ENCODE results near the gene TUB. TPM values are rescaled to one million over a fixed set of nuclear protein-coding genes. Genes with fewer than 3 reads are reported as not detected.

Gene TUB
- total and polyA plus RNA-seq, 2 of the 13 experiments (the other 11 are each of a cell fraction or from before 2014, with no cell fraction given), result 4.3 to 5.6 TPM

- FAIRE-seq, result no peak
- H3K27ac ChIP-seq (ENCODE audit: extremely low read length, insufficient read depth, low read length), result no peak overlapping the region
- ATAC-seq, result peak; percentile 58
- TF ChIP-seq ELK4 (CRISPR knock-in tag; IDR thresholded peaks at IDR 0.05; ENCODE audit: borderline replicate concordance) (no peak), CREM (IDR thresholded peaks at IDR 0.05) (no peak), CREM (CRISPR knock-in tag; IDR thresholded peaks at IDR 0.05) (no peak), ZFP41 (CRISPR knock-in tag; IDR thresholded peaks at IDR 0.05; ENCODE audit: borderline replicate concordance) (no peak), ZNF557 (CRISPR knock-in tag; IDR thresholded peaks at IDR 0.05) (no peak), EP300 (IDR thresholded peaks at IDR 0.05; ENCODE audit: low read depth in 2 of 2, low read length in 2 of 2) (no peak), EP300 (CRISPR knock-in tag; IDR thresholded peaks at IDR 0.05; ENCODE audit: borderline replicate concordance) (no peak), TBL1XR1 (IDR thresholded peaks at IDR 0.05; ENCODE audit: borderline replicate concordance, low read length, partially characterized antibody) (no peak), ZNF468 (CRISPR knock-in tag; IDR thresholded peaks at IDR 0.05) (no peak), ZFP36L2 (CRISPR knock-in tag; IDR thresholded peaks at IDR 0.05) (no peak), ZBTB14 (CRISPR knock-in tag; IDR thresholded peaks at IDR 0.05) (no peak), HMGXB3 (CRISPR knock-in tag; IDR thresholded peaks at IDR 0.05; ENCODE audit: borderline replicate concordance) (no peak), CENPBD1 (CRISPR knock-in tag; IDR thresholded peaks at IDR 0.05; ENCODE audit: borderline replicate concordance, low read depth) (no peak), ZNF777 (CRISPR knock-in tag; IDR thresholded peaks at IDR 0.05) (0 out of 2 replicates have a peak, but pooled peaks have one; percentile 7), RXRA (CRISPR knock-in tag; IDR thresholded peaks at IDR 0.05) (peak; percentile 36; the same call in 1 of the 2 replicates), ARNT2 (CRISPR knock-in tag; IDR thresholded peaks at IDR 0.05; ENCODE audit: low read depth) (no peak)
Measured at GRCh38 chr11:8081591-8082250, 710 bp downstream of the TUB start.

More at GRCh38 chr11:8081591-8082250, 710 bp downstream of the TUB start:
- Histone ChIP-seq H2AFZ (ENCODE audit: low read length) (no peak overlapping the region), H3K4me3 (replicated peaks in 1 of 3; ENCODE audit: insufficient read depth in 1 of 3, low read depth in 2 of 3, low read length in 3 of 3) (peak overlapping the region; percentile 49 to 75 (median 71); a peak in 4 of 6 replicates), H3K4me2 (ENCODE audit: low read depth, low read length) (peak overlapping the region; percentile 87), H3K79me2 (ENCODE audit: insufficient read depth, low read length) (no peaks in the 10 kb centered on the region), H3K36me3 (replicated peaks in 1 of 2; ENCODE audit: control insufficient read depth in 1 of 2, insufficient read depth in 2 of 2, low read length in 2 of 2) (no peaks in the 10 kb centered on the region), H3K9ac (ENCODE audit: insufficient read depth, low read depth, low read length) (peak overlapping the region; percentile 52), H4K20me1 (ENCODE audit: insufficient read depth, low read length) (no peaks in the 10 kb centered on the region), H3K4me1 (ENCODE audit: insufficient read depth, low read length) (peaks cover 24% of the 10 kb centered on the region), H3K27me3 (ENCODE audit: control insufficient read depth in 1 of 2, insufficient read depth in 2 of 2, low read length in 2 of 2) (peaks cover 0 to 8% of the 10 kb centered on the region in 2 experiments; a peak in 1 of 5 replicates), H3K9me3 (ENCODE audit: low read length) (no peaks in the 10 kb centered on the region)
- no peak for DNase-seq (ENCODE audit: low spot score)
- intact Hi-C loops (cut with micrococcal nuclease; ENCODE audit: unreplicated experiment) (no loop called here), in situ Hi-C loops (cut with HindIII; ENCODE audit: extremely low pct_ligation_motif_present, low pct_unique_long_range_greater_than_20kb) (no loop called here)
- BruUV-seq (replicated peaks), result no TSS peak
- ChIA-PET CTCF (ENCODE audit: low intra/inter-chr PET ratio, low total read pairs) (no interaction called here), POLR2A (no interaction called here)
- WGBS (ENCODE audit: low lambda C conversion rate), result 13% methylated on average over 4 of the region's 24 CpGs

Data from HepG2 (cell line).